ENCODE results near the gene ROBO3.

GRCh38 chr11:124892146-124892545 is 26.9 kb downstream of the ROBO3 start:
- TF ChIP-seq CTCF (IDR thresholded peaks at IDR 0.05 in 8 of 11, conservative IDR thresholded peaks at IDR 0.05 in 3 of 11) (no peak), POLR2A (IDR thresholded peaks at IDR 0.05) (no peak)

Measured in spleen (tissue), 7 donors.